Measurements from ENCODE around the gene LRR1. TPM values are rescaled to one million over a fixed set of nuclear protein-coding genes. Genes with fewer than 3 reads are reported as not detected.
A peak's percentile ranks its signal among the peaks of the same experiment; 100 is the strongest.
"Not testable (repeated sequence)": the region's sequence is repeated elsewhere in the genome, so short reads cannot be mapped to it uniquely, and the experiment has no call there.

The LRR1 gene
- total RNA-seq, 1 experiment from 2014 or later: 60.8 TPM

DNA sequence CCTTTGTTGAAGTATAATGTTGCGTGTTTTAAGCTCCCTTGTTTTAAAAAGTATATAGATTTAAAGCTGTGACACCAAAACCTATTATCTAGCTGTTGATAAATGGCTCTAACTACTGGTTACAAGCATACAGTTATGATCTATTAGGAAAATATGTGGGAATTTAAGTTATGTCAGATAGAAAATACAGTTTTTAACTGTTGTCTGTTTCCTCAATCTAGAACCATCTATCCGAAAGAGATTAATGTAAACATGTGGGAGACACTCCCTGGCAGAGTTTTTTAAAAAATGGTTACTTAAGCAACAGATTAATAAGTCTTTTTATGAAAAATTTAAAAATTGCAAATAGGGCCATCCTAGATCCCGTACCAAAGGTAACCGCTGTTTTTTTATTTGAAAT is 13.5 kb downstream of the LRR1 start:
- DNase-seq: no peak
- Histone ChIP-seq H3K36me3 (peaks cover 29% of the 10 kb centered on the region), H3K27me3 (no peaks in the 10 kb centered on the region), H3K4me3 (no peak overlapping the region), H3K9me3 (replicated peaks) (no peaks in the 10 kb centered on the region), H3K4me1 (no peaks in the 10 kb centered on the region), H3K27ac (no peak overlapping the region)

DNA sequence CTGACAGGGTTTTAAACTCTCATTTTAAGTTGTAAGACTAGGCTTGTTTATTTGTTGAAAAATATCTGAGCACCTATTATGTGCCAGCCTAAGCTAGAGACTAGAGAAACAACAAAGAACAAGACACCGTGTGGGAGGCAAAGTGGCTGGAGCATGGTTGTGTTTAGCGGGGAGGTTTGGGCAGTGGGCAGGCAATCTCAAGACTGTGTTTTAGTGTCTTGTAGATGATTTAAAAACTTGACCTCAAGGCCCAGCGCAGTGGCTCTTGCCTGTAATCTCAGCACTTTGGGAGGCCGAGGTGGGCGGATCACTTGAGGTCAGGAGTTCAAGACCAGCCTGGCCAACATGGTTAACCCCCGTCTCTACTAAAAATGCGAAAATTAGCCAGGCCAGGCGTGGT is 13.9 kb downstream of the LRR1 start:
- no peaks in the 10 kb centered on the region for H3K27me3 ChIP-seq
- H3K27ac ChIP-seq: no peak overlapping the region
- peaks cover 30% of the 10 kb centered on the region for H3K36me3 ChIP-seq
- no peaks in the 10 kb centered on the region for H3K4me1 ChIP-seq
- no peaks in the 10 kb centered on the region for H3K9me3 ChIP-seq (replicated peaks)
- no peak overlapping the region for H3K4me3 ChIP-seq
- DNase-seq: no peak

DNA sequence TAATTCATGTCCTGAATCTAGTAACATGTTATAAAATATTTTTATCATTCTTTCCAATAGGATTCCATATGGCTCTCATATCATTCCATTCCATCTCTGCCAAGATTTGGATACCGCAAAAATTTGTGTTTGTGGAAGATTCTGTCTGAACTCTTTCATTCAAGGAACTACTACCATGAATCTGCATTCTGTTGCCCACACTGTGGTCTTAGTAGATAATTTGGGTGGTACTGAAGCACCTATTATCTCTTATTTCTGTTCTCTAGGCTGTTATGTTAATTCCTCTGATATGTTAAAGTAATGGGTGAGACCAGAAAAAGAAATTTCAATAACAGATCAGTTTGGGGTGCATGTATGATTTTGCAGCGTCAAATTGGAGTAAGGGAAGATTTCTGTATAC is 15.5 kb downstream of the LRR1 start:
- Histone ChIP-seq H3K36me3 (peaks cover 46% of the 10 kb centered on the region), H3K9me3 (replicated peaks) (no peaks in the 10 kb centered on the region), H3K4me3 (no peak overlapping the region)

DNA sequence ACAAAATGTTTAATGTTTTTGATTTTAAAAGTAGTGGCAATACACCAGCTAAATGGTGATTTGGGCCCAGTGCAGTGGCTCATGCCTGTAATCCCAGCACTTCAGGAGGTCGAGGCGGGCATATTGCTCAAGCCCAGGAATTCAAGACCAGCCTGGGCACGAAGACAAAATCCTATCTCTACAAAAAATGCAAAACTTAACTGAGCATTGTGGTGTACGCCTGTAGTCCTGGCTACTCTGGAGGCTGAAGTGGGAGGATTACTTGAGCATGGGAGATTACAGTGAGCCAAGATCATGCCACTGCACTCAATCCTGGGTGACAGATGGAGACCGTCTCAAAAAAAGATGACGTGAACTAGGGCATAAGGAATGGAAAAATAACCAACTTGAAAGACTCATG is 17.0 kb downstream of the LRR1 start:
- Histone ChIP-seq H3K36me3 (peaks cover 43% of the 10 kb centered on the region), H3K9me3 (replicated peaks) (no peaks in the 10 kb centered on the region), H3K27ac (no peak overlapping the region), H3K4me1 (no peaks in the 10 kb centered on the region), H3K4me3 (no peak overlapping the region), H3K27me3 (no peaks in the 10 kb centered on the region)
- DNase-seq: no peak

More for the DNA sequence above, 15.5 kb downstream of the LRR1 start:
- Histone ChIP-seq H3K4me1 (no peaks in the 10 kb centered on the region), H3K27ac (no peak overlapping the region), H3K27me3 (no peaks in the 10 kb centered on the region)
- no peak for DNase-seq

DNA sequence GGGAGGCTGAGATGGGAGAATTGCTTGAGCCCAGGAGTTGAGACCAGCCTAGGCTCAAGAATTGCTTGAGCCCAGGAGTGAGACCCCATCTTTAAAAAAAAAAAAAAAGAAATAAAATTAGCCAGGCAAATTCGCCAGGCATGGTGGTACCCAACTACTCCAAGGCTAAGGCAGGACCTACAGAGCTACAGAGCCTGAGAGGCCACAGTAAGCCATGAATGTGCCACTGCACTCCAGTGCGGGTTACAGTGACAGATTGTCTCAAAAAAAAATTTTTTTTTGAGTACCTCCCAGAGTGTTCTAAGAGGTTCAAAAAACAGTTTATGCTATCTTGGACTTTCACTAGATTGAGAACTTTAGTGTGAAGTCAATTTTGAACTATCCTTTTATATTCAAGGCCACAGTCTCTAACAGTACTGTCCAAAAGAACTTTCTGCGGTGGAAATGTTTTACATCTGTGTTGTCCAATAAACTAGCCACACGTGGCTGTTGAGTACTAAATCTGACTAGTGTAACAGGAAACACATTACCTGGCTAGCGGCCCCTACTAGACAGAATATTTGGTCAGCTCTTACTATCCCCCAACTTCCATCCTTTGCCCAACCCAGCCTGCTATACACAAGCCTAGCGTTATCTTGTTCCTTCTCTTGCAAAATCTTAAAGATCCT is 19.2 kb downstream of the LRR1 start:
- H3K4me1 ChIP-seq: peaks cover 12% of the 10 kb centered on the region; the same call in 1 of the 2 replicates

DNA sequence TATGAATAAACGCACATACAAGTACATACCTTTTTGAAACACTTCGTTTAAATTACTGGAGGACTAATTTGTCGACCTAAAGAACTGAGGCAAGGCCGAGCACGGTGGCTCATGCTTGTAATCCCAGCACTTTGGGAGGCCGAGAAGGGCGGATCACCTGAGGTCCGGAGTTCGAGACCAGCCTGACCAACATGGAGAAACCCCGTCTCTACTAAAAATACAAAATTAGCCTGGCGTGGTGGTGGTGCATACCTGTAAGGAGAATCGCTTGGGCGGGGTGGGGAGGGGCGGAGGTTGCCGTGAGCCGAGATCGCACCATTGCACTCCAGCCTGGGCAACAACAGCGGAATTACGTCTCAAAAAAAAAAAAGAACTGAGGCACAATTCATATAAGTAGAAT is 20.5 kb downstream of the LRR1 start:
- not testable (repeated sequence) for DNase-seq; H3K27me3 ChIP-seq; H3K9me3 ChIP-seq (replicated peaks); H3K27ac ChIP-seq
- peaks cover 47% of the 10 kb centered on the region for H3K36me3 ChIP-seq
- peaks cover 12% of the 10 kb centered on the region; the same call in 1 of the 2 replicates for H3K4me1 ChIP-seq
- peak overlapping the region; percentile 77 for H3K4me3 ChIP-seq

More for the DNA sequence above, 19.2 kb downstream of the LRR1 start:
- no peak for DNase-seq
- H3K9me3 ChIP-seq (replicated peaks): no peaks in the 10 kb centered on the region
- H3K27ac ChIP-seq: no peak overlapping the region
- H3K36me3 ChIP-seq: peaks cover 48% of the 10 kb centered on the region
- H3K4me3 ChIP-seq: no peak overlapping the region
- no peaks in the 10 kb centered on the region for H3K27me3 ChIP-seq

DNA sequence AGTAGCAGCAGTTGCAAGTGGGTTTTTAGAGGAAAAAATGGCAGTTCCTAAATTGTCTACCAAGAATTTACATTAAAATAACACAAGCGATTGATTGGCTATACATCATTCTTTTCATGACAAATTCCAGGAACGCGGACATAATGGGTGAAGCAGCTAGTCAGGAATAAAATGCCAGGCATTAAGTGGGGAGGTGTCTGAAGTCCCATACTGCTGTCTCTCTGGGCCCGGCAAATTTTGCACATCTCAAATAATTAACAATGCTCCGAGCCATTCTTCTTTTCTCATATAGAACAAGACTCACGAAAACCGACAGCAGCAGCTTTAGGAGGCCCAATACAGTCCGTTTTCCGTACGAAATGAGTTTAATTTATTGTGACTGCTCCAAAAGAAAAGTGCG is 21.0 kb downstream of the LRR1 start:
- peaks cover 46% of the 10 kb centered on the region for H3K36me3 ChIP-seq
- no peaks in the 10 kb centered on the region for H3K27me3 ChIP-seq
- H3K27ac ChIP-seq: peak overlapping the region; percentile 85
- no peaks in the 10 kb centered on the region for H3K9me3 ChIP-seq (replicated peaks)
- no peak for DNase-seq
- H3K4me3 ChIP-seq: peak overlapping the region; percentile 77
- H3K4me1 ChIP-seq: peaks cover 12% of the 10 kb centered on the region; the same call in 1 of the 2 replicates

DNA sequence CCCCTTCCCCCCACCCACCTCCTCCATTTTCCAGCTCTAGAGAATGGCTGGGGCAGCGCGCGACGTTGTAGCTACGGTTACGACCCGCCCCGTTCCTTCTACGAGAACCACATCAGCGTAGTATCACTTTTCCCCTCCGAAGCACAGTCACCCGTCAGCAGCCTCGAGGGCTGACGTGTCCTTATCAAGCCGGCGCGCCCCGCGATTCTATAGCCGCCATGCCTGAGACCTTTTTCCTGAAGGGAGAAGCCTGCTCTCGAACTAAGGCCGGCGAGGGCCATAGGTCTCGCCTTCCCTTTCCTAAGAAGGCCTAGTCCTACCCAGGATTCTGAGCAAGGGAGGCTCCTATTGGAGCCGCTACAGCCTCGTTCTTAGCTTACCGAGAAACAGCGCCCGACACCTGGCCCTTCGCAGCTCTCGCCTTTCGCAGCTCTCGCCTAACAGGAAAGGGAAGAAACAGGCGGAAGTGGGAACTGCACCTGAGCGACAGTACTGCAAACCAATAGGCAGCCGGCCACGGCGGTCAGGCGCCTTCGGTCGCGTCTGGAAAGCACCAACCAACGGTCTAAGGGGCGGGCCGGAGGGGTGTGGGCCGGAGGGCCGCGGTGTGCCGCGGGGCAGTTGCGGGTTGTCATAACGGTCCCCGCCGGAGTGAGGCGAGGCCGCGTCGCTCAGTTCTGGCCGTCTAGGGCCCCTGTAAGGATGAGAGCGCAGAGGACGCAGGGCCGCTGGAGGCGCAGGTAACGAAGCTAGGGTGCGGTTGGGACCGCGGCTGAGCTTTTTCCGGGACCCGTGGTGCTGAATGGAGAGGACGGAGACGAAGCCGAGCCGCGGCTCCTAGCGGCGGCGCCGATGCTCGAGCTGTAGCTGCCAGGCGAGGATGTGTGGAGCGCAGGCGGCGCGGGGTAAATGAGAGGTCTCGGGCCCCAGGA is 21.7 kb downstream of the LRR1 start, which contains the start of the genes MGAT2 and RPL36AL:
Gene MGAT2 (plus strand): TSS at position 618 of the 932 bp plus-strand sequence. CDS start 470 bp downstream, outside the sequence.
Gene RPL36AL (minus strand): TSS at position 445 of the 932 bp plus-strand sequence. CDS start 1,522 bp downstream, outside the sequence.
- Histone ChIP-seq H3K4me1 (peaks cover 12% of the 10 kb centered on the region; the same call in 1 of the 2 replicates), H3K9me3 (replicated peaks) (no peaks in the 10 kb centered on the region), H3K36me3 (peaks cover 49% of the 10 kb centered on the region), H3K27me3 (no peaks in the 10 kb centered on the region), H3K4me3 (peak within 1 kb of the TSS; percentile 77), H3K27ac (peak within 1 kb of the TSS; percentile 85)
- peak; percentile 98 for DNase-seq

DNA sequence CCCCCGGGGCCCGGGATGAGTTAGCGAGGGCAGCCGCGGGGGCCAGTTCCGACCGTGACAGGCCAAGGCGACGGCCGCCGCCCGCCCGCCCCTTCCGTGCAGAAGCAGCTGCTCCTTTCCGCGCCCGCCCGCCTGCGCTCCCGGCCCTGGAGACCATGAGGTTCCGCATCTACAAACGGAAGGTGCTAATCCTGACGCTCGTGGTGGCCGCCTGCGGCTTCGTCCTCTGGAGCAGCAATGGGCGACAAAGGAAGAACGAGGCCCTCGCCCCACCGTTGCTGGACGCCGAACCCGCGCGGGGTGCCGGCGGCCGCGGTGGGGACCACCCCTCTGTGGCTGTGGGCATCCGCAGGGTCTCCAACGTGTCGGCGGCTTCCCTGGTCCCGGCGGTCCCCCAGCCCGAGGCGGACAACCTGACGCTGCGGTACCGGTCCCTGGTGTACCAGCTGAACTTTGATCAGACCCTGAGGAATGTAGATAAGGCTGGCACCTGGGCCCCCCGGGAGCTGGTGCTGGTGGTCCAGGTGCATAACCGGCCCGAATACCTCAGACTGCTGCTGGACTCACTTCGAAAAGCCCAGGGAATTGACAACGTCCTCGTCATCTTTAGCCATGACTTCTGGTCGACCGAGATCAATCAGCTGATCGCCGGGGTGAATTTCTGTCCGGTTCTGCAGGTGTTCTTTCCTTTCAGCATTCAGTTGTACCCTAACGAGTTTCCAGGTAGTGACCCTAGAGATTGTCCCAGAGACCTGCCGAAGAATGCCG is 22.6 kb downstream of the LRR1 start:
- peaks cover 12% of the 10 kb centered on the region; the same call in 1 of the 2 replicates for H3K4me1 ChIP-seq
- DNase-seq: peak; percentile 81 to 86
- H3K36me3 ChIP-seq: peaks cover 56% of the 10 kb centered on the region
- no peaks in the 10 kb centered on the region for H3K27me3 ChIP-seq
- peak overlapping the region; percentile 77 for H3K4me3 ChIP-seq
- H3K9me3 ChIP-seq (replicated peaks): no peaks in the 10 kb centered on the region
- H3K27ac ChIP-seq: peak overlapping the region; percentile 85

DNA sequence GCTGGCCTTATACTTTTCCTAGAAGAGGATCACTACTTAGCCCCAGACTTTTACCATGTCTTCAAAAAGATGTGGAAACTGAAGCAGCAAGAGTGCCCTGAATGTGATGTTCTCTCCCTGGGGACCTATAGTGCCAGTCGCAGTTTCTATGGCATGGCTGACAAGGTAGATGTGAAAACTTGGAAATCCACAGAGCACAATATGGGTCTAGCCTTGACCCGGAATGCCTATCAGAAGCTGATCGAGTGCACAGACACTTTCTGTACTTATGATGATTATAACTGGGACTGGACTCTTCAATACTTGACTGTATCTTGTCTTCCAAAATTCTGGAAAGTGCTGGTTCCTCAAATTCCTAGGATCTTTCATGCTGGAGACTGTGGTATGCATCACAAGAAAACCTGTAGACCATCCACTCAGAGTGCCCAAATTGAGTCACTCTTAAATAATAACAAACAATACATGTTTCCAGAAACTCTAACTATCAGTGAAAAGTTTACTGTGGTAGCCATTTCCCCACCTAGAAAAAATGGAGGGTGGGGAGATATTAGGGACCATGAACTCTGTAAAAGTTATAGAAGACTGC is 23.4 kb downstream of the LRR1 start:
- H3K4me3 ChIP-seq: peak overlapping the region; percentile 77
- no peak overlapping the region for H3K27ac ChIP-seq
- no peaks in the 10 kb centered on the region for H3K9me3 ChIP-seq (replicated peaks)
- DNase-seq: peak in 1 of 2 experiments; percentile 15
- peaks cover 12% of the 10 kb centered on the region; the same call in 1 of the 2 replicates for H3K4me1 ChIP-seq
- peaks cover 58% of the 10 kb centered on the region for H3K36me3 ChIP-seq
- no peaks in the 10 kb centered on the region for H3K27me3 ChIP-seq

DNA sequence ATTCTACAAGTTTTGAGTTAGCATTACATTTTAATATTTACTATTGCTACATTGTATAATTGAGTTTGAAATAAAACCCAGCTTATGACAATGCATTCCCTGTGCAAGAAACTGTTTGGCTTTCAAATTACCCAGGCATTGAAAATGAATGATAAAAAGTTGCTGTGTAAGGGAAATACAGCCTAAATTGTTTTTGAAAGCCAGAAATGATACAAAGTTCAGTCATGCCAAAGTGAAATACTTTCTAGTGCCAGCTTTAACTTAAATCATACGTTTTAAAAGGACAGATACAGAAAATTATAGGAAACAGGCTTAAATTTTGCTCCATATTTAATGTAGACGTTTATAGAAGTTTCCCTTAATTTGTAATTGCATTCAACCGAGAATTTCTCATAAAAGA is 24.6 kb downstream of the LRR1 start:
- no peaks in the 10 kb centered on the region for H3K27me3 ChIP-seq
- H3K4me1 ChIP-seq: peaks cover 12% of the 10 kb centered on the region; the same call in 1 of the 2 replicates
- H3K9me3 ChIP-seq (replicated peaks): no peaks in the 10 kb centered on the region
- H3K36me3 ChIP-seq: peaks cover 54% of the 10 kb centered on the region
- DNase-seq: no peak
- H3K4me3 ChIP-seq: no peak overlapping the region
- no peak overlapping the region for H3K27ac ChIP-seq

DNA sequence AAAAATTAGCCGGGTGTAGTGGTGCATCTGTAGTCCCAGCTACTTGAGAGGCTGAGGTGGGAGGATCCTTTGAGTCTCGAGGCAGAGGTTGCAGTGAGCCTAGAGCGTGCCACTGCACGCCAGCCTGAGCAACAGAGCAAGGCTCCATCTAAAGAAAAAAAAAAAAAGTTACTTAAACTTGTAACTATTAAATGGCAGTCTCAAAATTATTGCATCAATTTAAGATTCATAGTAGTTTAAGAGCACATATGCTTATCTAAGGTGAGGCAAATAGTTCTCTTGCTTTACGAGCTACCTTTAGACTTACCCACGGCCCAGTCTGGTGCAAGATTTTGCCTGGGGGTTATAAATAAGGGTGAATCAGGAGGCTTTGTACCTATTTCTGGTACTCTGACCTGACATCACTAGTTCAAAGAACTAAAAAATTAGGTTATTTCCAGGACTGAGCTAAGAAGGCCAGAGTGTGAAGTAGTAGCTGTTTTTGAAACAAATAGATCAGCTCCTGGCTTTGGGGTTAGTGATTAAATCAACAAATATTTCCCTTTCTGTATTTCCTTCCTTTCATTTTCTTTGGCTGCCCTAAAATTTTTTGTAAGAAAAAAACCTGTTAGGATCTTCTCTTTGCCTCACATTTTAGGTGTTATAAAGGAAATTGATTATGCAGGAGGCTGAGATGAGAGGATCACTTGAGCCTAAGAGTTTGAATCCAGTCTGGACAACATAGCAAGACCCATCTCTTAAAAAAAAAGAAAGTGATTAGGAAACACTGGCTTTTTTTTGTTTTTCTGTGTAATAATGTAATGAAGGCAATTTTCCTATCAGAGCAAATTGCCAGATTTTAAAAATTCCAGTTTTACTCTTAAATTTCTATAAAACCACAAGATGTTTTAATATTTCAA is 25.4 kb downstream of the LRR1 start:
- DNase-seq: no peak
- Histone ChIP-seq H3K27me3 (no peaks in the 10 kb centered on the region), H3K36me3 (peaks cover 46% of the 10 kb centered on the region), H3K27ac (no peak overlapping the region), H3K9me3 (replicated peaks) (no peaks in the 10 kb centered on the region), H3K4me1 (peaks cover 12% of the 10 kb centered on the region; the same call in 1 of the 2 replicates), H3K4me3 (no peak overlapping the region)
